ENCODE measurements around the gene HGF. TPM values are rescaled to one million over a fixed set of nuclear protein-coding genes. Genes with fewer than 3 reads are reported as not detected.

HGF gene
- total RNA-seq, 1 donor from 2014 or later, result 0.22 TPM

GRCh38 chr7:81680120-81680519 is 89.7 kb downstream of the HGF start:
- H3K4me1 ChIP-seq, result peaks cover 28% of the 10 kb centered on the region
- H2AFZ ChIP-seq (replicated peaks), result no peak overlapping the region
- Mint-ChIP-seq H3K36me3 (no peaks in the 10 kb centered on the region), H3K4me1 (peaks cover 10% of the 10 kb centered on the region), H3K9me3 (no peaks in the 10 kb centered on the region), H3K27me3 (ENCODE audit: insufficient read depth, low read depth) (no peaks in the 10 kb centered on the region), H3K27ac (no peak overlapping the region), H3K4me3 (no peak overlapping the region)
- no peaks in the 10 kb centered on the region for H3K79me2 ChIP-seq (ENCODE audit: low read depth)
- no peaks in the 10 kb centered on the region for H3F3A ChIP-seq (ENCODE audit: low read depth)
- H3K36me3 ChIP-seq, result no peaks in the 10 kb centered on the region
- no peaks in the 10 kb centered on the region for H4K20me1 ChIP-seq (ENCODE audit: low read depth)
- TF ChIP-seq EZH2 (IDR thresholded peaks at IDR 0.05) (no peak), EZH2phosphoT487 (IDR thresholded peaks at IDR 0.05) (no peak), CTCF (IDR thresholded peaks at IDR 0.05) (no peak)
- no peak overlapping the region for H3K4me3 ChIP-seq
- no peak overlapping the region for H3K9ac ChIP-seq
- no peaks in the 10 kb centered on the region for H3K27me3 ChIP-seq
- H3K4me2 ChIP-seq, result no peak overlapping the region
- no peaks in the 10 kb centered on the region for H3K9me3 ChIP-seq (ENCODE audit: low read depth)
- no peak overlapping the region for H3K27ac ChIP-seq
- DNase-seq (ENCODE audit: low spot score), result no peak

- Histone ChIP-seq H2AFZ (replicated peaks) (no peak overlapping the region), H3K27ac (no peak overlapping the region), H3K27me3 (no peaks in the 10 kb centered on the region), H3F3A (ENCODE audit: low read depth) (peaks cover 23% of the 10 kb centered on the region), H3K4me1 (peaks cover 58% of the 10 kb centered on the region), H3K4me2 (no peak overlapping the region), H3K9me3 (ENCODE audit: low read depth) (no peaks in the 10 kb centered on the region), H3K79me2 (ENCODE audit: low read depth) (no peaks in the 10 kb centered on the region), H3K36me3 (peaks cover 3% of the 10 kb centered on the region), H3K9ac (no peak overlapping the region), H4K20me1 (ENCODE audit: low read depth) (no peaks in the 10 kb centered on the region), H3K4me3 (no peak overlapping the region)
- H3K9me3 Mint-ChIP-seq, result peaks cover 2% of the 10 kb centered on the region
- DNase-seq (ENCODE audit: low spot score), result no peak
- no peaks in the 10 kb centered on the region for H3K36me3 Mint-ChIP-seq
- peaks cover 12% of the 10 kb centered on the region for H3K4me1 Mint-ChIP-seq
- no peak overlapping the region for H3K27ac Mint-ChIP-seq
- H3K4me3 Mint-ChIP-seq, result no peak overlapping the region
- no peak for TF ChIP-seq CTCF (IDR thresholded peaks at IDR 0.05)
- no peak for TF ChIP-seq EZH2phosphoT487 (IDR thresholded peaks at IDR 0.05)
- no peak for TF ChIP-seq EZH2 (IDR thresholded peaks at IDR 0.05)
- H3K27me3 Mint-ChIP-seq (ENCODE audit: insufficient read depth, low read depth), result peaks cover 2% of the 10 kb centered on the region
Observed at GRCh38 chr7:81676813-81677212, 93.0 kb downstream of the HGF start.

- no peak overlapping the region for H3K27ac ChIP-seq
- Mint-ChIP-seq H3K4me1 (peaks cover 12% of the 10 kb centered on the region), H3K36me3 (no peaks in the 10 kb centered on the region), H3K27ac (no peak overlapping the region), H3K9me3 (peaks cover 2% of the 10 kb centered on the region), H3K27me3 (ENCODE audit: insufficient read depth, low read depth) (peaks cover 2% of the 10 kb centered on the region), H3K4me3 (no peak overlapping the region)
- peak overlapping the region; percentile 2 for H3K4me2 ChIP-seq
- H3K27me3 ChIP-seq, result no peaks in the 10 kb centered on the region
- H2AFZ ChIP-seq (replicated peaks), result peak overlapping the region; percentile 53
- no peaks in the 10 kb centered on the region for H3K9me3 ChIP-seq (ENCODE audit: low read depth)
- H3K9ac ChIP-seq, result no peak overlapping the region
- no peaks in the 10 kb centered on the region for H4K20me1 ChIP-seq (ENCODE audit: low read depth)
- peaks cover 23% of the 10 kb centered on the region for H3F3A ChIP-seq (ENCODE audit: low read depth)
- H3K4me3 ChIP-seq, result no peak overlapping the region
- TF ChIP-seq EZH2 (IDR thresholded peaks at IDR 0.05) (no peak), EZH2phosphoT487 (IDR thresholded peaks at IDR 0.05) (no peak), CTCF (IDR thresholded peaks at IDR 0.05) (no peak)
- no peaks in the 10 kb centered on the region for H3K79me2 ChIP-seq (ENCODE audit: low read depth)
- DNase-seq (ENCODE audit: low spot score), result peak; percentile 4
- H3K36me3 ChIP-seq, result peaks cover 3% of the 10 kb centered on the region
- H3K4me1 ChIP-seq, result peaks cover 63% of the 10 kb centered on the region
Observed at GRCh38 chr7:81676105-81676811, 93.6 kb downstream of the HGF start.

Data from neural progenitor cell (in vitro differentiated cells).